Stimulated activated CD8-positive, alpha-beta memory T cell treated with anti-CD3 and anti-CD28 coated beads, Interleukin-15, amount 100 ng/mL, for 48 hours (primary cell): ENCODE data around the gene CDC42.

Experiments
- DNase-seq, 2 donors: peaks; one replicate each; pipeline ENCODE4 v3.0.0-alpha.2; 2020; ENCODE audit warnings: low read depth in 2 of 2

Gene CDC42

DNA sequence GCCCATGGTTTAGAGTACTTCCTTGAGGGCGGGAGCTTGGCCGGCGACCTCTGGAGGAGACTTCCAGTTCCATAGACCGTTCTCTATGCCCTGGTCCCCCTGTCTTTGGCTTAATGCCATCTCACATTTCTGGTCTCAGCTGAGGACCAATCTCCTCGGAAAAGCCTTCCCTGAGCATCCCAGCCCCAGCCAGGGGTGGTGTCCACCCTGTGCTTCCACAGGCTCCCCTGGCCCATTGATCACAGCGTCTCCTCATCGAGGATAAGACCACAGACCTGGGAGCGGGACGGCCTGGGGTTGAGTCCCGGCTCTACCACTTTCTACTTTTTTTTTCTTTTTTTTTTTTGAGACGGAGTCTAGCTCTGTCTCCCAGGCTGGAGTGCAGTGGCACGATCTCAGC, 75.9 kb downstream of the CDC42 start:
- DNase-seq: no peak

DNA sequence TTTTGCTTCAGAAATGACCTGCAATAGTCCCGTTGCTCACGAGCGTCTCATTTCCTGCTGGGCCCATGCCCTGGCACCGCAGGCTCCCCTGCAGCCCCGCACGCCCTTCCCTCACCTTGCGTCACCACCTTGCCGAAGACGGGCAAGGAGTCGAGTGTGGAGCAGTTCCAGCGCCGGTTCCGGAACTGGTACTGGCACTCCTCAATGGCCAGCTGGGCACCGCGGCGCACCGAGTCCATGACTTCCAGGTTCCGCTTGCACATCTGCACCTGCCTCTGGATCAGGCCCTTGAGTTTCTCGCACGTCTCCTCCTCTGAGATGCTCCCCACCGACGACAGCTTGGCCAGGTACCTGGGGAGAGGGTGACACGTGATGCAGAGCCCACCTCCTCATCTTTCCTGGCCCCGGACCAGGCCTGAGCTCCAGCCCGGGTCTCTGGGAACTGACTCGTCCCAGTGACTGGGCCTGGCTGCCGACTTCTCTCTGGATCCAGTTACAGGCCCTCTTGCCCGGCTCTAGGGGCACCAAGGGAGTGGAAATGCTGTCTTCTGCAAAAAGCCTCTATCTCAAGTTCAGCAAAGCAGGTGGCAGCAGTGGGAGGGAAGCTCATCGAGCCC, 77.1 kb downstream of the CDC42 start:
- DNase-seq: no peak

GRCh38 chr1:22131062-22131461, 78.6 kb downstream of the CDC42 start:
- no peak for DNase-seq

DNA sequence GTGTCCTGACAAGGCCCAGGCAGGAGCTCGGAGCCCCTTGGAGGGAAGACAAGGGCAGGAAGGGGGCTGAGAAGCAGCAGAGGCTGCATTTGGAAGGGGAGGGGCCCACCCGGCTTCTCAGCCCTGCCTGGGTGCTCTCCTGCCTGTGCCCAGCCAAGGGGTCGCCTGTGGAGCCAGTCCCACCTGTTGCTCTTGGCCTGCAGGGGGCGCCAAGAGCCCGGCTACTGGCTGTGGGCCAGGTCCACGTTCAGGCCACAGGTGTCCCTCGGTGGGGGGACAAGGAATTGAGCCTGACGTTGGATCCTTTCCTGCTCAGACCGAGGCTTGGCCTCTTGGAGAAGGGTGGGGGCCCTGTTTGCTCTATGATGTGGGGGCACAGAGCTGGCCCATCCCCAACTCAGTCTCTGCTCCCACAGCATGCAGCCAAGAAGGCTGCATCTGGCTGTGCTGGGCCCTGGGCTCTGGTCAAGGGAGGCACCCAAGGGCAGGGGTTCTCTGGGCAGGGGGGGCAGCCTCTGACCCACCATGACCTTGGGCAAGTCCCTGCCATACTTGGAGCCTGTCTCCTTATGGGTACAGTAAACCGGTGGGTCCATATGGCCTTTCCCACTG, 79.5 kb downstream of the CDC42 start:
- DNase-seq: peak; percentile 36 to 42

GRCh38 chr1:22132517-22133235, 80.2 kb downstream of the CDC42 start:
- no peak for DNase-seq

DNA sequence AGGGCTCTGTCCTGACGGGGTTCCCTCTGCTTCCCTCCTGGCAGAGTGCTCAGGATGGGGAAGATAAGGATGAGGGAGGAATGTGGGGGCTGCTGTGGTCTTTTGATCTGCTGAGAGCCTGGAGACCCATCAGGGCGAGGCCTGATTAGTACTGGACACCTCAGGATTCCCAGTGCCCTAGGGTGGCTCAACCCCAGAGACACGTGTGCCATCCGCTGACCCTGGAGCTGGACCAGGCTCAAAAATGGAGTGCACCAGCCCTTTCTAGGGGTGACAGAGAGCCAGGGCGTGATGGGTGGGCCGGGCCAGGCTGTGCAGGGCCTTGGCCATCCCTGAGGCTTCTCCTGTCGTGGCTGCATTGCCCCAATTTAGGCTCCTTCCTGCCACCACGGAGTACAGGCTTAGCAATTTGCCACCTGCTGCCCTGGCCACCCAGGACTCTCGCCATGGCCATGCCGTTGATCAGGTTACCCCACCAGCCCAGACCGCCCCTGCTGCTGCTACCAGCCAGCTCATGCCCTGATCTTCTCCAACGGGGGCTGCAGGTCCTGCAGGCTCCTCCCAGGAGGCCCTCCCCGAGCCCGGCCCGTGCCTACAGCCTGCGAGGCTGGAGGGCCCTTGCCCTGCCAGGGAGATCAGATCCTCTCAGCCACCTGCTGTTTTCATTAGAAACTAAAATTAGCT, 80.9 kb downstream of the CDC42 start:
- DNase-seq: no peak

GRCh38 chr1:22133931-22134324, 81.4 kb downstream of the CDC42 start:
- DNase-seq: no peak

DNA sequence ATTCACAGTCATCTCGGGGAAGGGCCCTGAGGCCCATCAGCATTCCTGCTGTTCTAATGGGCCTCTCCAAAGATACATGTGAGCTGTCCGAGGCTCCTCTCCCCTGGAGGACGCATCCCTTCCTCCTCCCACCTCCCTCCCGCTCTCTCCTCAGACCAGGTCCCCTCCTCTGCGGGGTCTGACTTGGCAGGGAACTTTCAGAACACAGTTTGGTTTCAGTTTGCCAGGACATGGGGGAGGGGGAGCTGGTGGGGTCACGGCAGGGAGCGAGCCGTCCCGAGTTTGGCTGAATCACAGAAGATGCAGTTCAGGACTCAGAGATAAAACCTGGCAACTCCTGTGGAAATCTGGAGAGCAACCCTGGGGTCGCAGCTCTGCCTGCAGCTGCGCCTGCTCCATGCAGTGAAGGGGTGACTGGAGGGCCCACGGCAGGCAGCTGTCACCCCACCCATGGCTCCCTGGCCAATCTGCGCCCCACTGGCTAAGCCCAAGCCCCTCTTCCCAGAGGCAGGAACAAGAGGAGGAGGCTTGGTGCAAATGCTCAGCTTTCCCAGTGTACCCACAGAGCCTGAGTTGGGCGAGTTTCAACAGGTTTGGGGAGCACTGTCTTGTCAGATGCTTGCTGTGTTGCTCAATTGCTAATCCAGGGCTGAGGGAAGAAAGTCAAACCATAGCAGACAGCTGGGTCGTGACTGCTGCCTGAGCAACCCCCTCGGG, 84.7 kb downstream of the CDC42 start:
- no peak for DNase-seq

DNA sequence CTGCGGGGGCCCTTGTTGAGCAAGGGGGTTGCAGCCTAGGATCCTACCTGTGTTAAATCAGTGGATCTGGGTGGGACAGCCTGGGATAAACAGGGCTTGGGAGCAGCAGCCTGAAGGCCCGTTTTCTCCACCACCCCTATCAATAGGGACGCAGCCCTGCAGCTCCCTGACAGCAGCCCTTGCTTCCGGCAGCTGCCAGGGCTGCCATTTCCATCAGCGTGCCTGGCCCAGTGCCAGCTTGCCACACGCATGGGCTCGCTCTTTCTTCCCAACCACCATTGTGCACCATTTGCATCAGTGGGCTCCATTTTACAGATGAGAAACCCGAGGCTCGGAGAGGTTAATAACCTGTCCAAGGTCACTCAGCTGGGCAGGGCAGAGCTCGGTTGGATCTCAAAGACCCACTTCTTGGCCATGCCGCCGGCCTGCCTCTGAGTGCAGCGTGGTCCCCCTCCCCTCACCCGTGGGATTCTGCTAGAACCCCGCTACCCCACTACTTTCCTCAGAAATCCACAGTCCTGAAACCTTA, 86.6 kb downstream of the CDC42 start:
- no peak for DNase-seq

- no peak for DNase-seq
Observed at GRCh38 chr1:22139817-22140216, 87.3 kb downstream of the CDC42 start.
